Sciatic nerve (tissue), 2 donors: ENCODE results near the gene PRPF40B. TPM values are rescaled to one million over a fixed set of nuclear protein-coding genes. Genes with fewer than 3 reads are reported as not detected.
A peak's percentile ranks its signal among the peaks of the same experiment; 100 is the strongest.

Source experiments
- ATAC-seq: fragments of 200-7000 bp; cut with Tn5 transposase; one replicate; pipeline ENCODE4 v1.9.1; 2020; ENCODE audit warnings: mild to moderate bottlenecking, moderate library complexity
- DNase-seq: peaks from one replicate; pipeline ENCODE4 v3.0.0-alpha.2; 2020; ENCODE audit warnings: low spot score
- intact Hi-C: fragments of 100-400 bp; cut with DNase I; formaldehyde crosslinking; loops from one replicate; pipeline ENCODE4 v1.14.2; 2022
- total RNA-seq: library from RNA; stranded (reverse); fragmentation: NEBNext Ultra II Directional; extraction: Animal tissue kit (Norgen Biotek cat#: 25700); gene quantifications from one replicate; pipeline ENCODE4 v1.2.1, GENCODE V29; 2021
- donor health status: DM: no; HTN: no; CAD: no.
- donor health status: DM: no; HTN: no; CAD: no.

The PRPF40B gene
- total RNA-seq, 1 donor from 2014 or later: 37.9 TPM

DNA sequence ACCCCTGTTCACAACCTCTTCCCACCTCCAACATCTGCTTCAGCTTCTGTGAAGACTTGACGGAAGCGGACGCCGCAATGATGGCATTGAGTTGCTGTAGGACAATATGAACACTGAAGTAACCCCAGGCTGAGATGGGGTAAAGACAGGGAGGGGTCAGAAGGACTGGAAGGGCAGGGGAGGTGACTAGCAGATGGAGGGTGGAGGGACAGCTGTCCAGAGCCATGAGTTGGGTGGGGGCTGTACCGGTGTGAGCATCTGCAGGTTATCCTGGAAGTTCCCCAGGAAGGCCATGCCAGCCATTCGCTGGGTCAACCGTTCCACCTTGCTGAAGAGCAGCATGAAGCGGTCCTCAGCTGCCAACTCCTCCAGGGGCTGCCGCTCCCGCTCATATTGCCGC is 26.1 kb downstream of the PRPF40B start:
- DNase-seq (no peak), ATAC-seq (no peak)
- intact Hi-C loops: loop anchor here (5.0 kb wide), 1 partner anchor 1113 kb away; the partner anchor contains the start of gene ATF1

- no peak for DNase-seq
- intact Hi-C loops: loop anchor here (5.0 kb wide), 1 partner anchor 1112 kb away; the partner anchor contains the start of gene ATF1
- no peak for ATAC-seq
Observed at GRCh38 chr12:49649892-49650291, 26.5 kb downstream of the PRPF40B start.

- ATAC-seq: no peak
- intact Hi-C loops: no loop called here
- DNase-seq: no peak
Observed at GRCh38 chr12:49651855-49652254, 28.5 kb downstream of the PRPF40B start.

- intact Hi-C loops: no loop called here
- DNase-seq: no peak
- no peak for ATAC-seq
Observed at GRCh38 chr12:49652921-49653520, 29.7 kb downstream of the PRPF40B start.

DNA sequence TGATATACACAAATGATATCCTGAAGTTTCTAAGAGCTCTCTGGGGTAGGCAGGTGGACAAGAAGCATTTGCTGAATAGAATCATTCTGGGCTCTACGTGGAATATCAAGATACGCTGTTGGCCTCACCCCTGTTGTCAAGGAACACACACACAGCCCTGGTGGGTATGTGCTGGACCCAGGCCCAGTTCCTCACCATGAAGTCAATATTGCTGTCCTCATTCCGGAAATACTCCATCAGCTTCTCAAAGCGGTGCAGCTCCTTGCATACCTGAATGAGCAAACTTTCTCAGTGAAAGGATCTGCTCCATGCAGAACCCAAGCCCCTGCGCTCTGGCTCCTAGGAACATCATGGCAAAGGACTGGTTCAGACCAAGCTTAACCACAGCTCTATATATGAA is 31.4 kb downstream of the PRPF40B start:
- DNase-seq (no peak), ATAC-seq (no peak)
- intact Hi-C loops: no loop called here

GRCh38 chr12:49655595-49656236 is 32.4 kb downstream of the PRPF40B start:
- intact Hi-C loops: no loop called here
- ATAC-seq (no peak), DNase-seq (no peak)

- ATAC-seq: no peak
- DNase-seq: no peak
- intact Hi-C loops: no loop called here
Observed at GRCh38 chr12:49658276-49658675, 34.9 kb downstream of the PRPF40B start.

- DNase-seq (no peak), ATAC-seq (no peak)
- intact Hi-C loops: no loop called here
Observed at GRCh38 chr12:49659753-49660152, 36.4 kb downstream of the PRPF40B start.

GRCh38 chr12:49661191-49661590 is 37.8 kb downstream of the PRPF40B start:
- DNase-seq (no peak), ATAC-seq (no peak)
- intact Hi-C loops: no loop called here

GRCh38 chr12:49661746-49662145 is 38.4 kb downstream of the PRPF40B start:
- ATAC-seq (no peak), DNase-seq (no peak)
- intact Hi-C loops: no loop called here

DNA sequence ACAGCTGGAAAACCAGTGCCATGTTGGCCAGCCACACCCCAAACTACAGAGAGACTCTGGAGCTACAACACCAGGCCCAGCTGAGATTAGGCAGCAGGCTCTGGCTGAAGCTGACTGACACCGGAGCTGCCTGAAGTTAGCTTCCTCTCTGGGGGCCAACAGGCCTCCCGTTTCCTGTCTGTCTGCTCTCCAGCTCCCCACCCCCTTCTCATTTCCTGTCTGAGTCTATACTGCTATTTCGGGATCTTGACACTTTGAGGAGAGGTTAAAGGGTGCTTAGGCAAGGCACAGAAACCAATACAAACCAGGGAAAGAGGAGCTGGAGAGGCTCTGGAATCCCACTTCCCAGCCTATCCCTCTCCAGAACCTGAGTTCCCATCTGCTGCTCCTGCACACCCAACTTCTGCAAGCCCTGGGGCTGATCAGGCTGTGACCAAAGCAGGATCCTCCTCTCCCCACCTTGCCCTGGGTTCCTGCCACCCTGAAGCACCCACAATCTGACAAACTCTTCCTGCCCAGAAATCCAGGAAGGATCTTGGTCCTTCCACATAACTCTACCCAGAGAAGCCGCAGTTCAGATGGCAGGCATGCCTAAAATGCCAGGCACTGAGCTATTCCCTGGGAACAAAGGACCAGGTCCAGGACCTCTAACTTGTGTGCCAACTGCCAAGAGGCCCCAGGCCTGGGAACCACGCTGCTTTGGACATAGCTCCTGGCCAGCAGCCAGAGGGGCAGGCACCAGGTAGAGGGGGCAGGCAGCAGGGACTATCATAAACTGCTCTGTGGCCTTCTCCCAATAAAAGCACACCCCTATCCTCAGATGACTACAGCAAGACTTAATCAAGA is 39.9 kb downstream of the PRPF40B start:
- intact Hi-C loops: no loop called here
- ATAC-seq (peak; percentile 94), DNase-seq (peak; percentile 79)

DNA sequence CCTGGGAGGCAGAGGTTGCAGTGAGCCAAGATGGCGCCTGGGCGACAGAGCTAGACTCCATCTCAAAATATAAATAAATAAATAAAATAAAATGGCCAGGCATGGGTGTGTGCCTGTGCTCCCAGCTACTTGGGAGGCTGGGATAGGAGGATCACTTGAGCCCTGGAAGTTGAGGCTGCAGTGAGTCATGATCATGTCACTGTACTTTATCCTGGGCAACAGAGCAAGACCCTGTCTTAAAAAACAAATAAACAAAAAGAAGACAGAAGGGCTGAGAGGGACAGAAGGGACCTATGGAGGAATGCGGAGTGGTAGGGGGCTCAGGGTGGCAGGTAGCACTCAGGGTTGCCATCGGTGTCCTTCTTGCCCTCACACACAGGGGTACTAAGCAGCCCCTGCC is 40.8 kb downstream of the PRPF40B start:
- no peak for DNase-seq
- intact Hi-C loops: no loop called here

DNA sequence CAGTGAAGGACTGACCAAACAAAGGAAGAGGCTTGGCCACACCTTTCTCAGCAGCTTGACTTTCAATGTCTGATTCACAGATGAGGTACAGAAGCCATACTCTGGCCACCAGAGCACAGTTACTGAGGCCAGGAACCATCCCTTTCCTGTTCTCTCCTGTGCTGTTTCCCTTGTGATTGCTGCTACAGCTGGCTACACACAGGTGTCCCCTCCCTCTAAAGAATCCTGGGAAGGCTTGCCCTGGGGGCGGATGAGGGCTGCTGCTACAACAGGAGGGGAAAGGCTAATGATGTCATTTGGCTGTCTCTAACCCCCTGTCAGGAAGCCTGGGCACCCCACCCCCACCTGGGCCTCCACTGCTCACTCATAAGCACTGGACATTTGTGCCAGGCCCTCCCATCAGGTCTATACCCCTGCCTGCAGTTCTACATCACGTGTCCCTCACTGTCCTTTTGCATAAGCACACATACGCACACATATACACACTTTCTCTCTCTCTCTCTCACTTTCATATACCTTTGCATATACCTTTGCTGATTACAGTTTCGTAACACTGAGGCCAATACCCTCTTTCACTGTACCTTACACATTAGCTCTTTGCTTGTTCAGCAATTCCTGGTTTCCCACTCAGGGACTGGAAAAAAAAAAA is 41.4 kb downstream of the PRPF40B start:
- DNase-seq: no peak
- no peak for ATAC-seq
- intact Hi-C loops: no loop called here

More for the DNA sequence above, 40.8 kb downstream of the PRPF40B start:
- ATAC-seq: no peak

DNA sequence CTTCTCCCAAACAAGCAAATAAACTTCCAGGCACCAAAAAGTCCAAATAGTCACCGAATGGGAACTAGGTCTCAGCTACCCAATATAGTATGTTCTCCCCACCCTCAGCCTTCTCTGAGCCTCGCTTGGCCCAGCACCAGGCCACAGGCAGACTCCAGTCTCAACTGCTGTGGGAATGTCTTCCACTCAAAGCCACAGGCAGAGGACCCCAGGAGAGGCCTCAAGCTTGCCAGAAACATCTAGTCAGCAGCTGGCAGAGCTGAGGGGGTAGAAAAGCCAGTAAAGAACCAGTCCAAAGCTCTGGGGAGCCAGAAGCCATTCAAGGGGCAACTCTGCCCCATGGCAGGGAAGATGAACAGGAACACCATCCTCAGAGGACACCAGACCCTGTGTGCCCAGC is 42.0 kb downstream of the PRPF40B start:
- ATAC-seq: no peak
- DNase-seq: no peak
- intact Hi-C loops: no loop called here

DNA sequence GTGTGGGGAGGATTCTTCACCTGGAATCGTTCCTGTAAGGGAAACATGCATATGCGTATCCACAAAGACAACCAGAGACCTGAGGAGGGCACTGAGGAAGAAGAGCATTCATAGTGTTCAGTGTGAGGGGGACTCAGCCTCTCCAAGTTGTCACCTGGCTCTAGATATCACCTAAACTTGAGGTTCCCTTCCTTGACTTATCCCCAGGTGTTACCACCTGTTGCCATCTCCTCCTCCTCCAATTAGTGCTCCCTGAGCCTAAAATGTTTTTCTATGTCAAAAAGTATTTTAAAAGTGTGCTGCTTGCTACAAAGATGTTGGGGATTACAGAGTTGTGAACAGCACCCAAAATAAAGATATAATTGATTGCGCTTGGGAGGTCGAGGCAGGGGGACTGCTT is 42.8 kb downstream of the PRPF40B start:
- DNase-seq (no peak), ATAC-seq (no peak)
- intact Hi-C loops: no loop called here

- ATAC-seq (no peak), DNase-seq (no peak)
Observed at GRCh38 chr12:49667325-49668090, 44.1 kb downstream of the PRPF40B start.

GRCh38 chr12:49669796-49670195 is 46.4 kb downstream of the PRPF40B start:
- intact Hi-C loops: no loop called here
- ATAC-seq (no peak), DNase-seq (no peak)

More at GRCh38 chr12:49667325-49668090, 44.1 kb downstream of the PRPF40B start:
- intact Hi-C loops: no loop called here

- DNase-seq: no peak
- intact Hi-C loops: no loop called here
Observed at GRCh38 chr12:49671031-49671765, 47.8 kb downstream of the PRPF40B start.

More at GRCh38 chr12:49671031-49671765, 47.8 kb downstream of the PRPF40B start:
- no peak for ATAC-seq
